Measurements from ENCODE around the gene TTC32.
"Not testable (repeated sequence)": the region's sequence is repeated elsewhere in the genome, so short reads cannot be mapped to it uniquely, and the experiment has no call there.

Gene TTC32

DNA sequence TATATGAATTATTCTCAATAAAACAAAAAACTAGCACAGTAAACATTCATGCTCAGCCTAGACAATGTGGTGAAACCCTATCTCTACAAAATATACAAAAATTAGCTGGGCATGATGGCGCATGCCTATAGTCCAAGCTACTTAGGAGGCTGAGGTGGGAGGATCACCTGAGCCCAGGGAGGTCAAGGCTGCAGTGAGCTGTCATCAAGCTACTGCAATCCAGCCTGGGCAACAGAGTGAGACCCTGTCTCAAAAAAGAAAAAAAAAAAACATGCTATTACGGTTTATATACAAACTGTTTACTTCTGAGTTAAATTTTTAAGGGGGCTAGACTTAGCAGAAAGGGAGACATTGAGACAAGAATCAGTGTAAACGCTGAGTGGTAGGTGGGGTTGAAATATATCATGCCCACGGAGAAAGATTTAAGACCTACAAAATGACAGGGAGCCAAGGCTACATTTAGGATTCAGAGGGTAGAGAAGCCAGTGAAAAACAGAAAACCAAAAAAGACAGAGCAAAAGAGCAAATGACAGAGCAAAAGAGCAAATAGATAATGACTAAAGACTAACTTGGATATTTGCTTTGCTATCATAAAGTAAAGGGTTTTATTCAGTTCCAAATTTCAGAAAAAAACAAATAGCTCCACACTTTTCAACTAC is 7.5 kb downstream of the TTC32 start:
- no peak overlapping the region for H3K9ac ChIP-seq (ENCODE audit: low read depth, low read length)
- DNase-seq: no peak
- H3K27ac ChIP-seq (ENCODE audit: low read length): no peak overlapping the region
- H3K4me2 ChIP-seq (ENCODE audit: insufficient read depth, low read length): 0 out of 2 replicates have a peak overlapping the region, but pooled peaks have one; percentile 14
- TF ChIP-seq CTCF (IDR thresholded peaks at IDR 0.05; ENCODE audit: borderline replicate concordance, extremely low read depth, low read length, poor library complexity, severe bottlenecking) (no peak), EZH2 (IDR thresholded peaks at IDR 0.05; ENCODE audit: borderline replicate concordance, low read depth, low read length, severe bottlenecking) (no peak)
- H3K79me2 ChIP-seq (ENCODE audit: insufficient read depth, low read length): peaks cover 64% of the 10 kb centered on the region
- H4K20me1 ChIP-seq (ENCODE audit: insufficient read depth, low read length): peaks cover 45% of the 10 kb centered on the region
- no peaks in the 10 kb centered on the region for H3K27me3 ChIP-seq (ENCODE audit: insufficient read depth, low read length, poor library complexity)
- peaks cover 41% of the 10 kb centered on the region for H3K4me1 ChIP-seq (ENCODE audit: insufficient read depth, low read length)
- ATAC-seq (ENCODE audit: insufficient read depth, low read depth): no peak
- no peaks in the 10 kb centered on the region for H3K9me3 ChIP-seq (ENCODE audit: insufficient read depth, low read length, severe bottlenecking)
- peaks cover 22% of the 10 kb centered on the region for H3K36me3 ChIP-seq (ENCODE audit: insufficient read depth, low read length)
- H2AFZ ChIP-seq (ENCODE audit: low read depth, low read length): no peak overlapping the region
- H3K4me3 ChIP-seq (ENCODE audit: low read depth in 1 of 2, low read length in 2 of 2): no peak overlapping the region

DNA sequence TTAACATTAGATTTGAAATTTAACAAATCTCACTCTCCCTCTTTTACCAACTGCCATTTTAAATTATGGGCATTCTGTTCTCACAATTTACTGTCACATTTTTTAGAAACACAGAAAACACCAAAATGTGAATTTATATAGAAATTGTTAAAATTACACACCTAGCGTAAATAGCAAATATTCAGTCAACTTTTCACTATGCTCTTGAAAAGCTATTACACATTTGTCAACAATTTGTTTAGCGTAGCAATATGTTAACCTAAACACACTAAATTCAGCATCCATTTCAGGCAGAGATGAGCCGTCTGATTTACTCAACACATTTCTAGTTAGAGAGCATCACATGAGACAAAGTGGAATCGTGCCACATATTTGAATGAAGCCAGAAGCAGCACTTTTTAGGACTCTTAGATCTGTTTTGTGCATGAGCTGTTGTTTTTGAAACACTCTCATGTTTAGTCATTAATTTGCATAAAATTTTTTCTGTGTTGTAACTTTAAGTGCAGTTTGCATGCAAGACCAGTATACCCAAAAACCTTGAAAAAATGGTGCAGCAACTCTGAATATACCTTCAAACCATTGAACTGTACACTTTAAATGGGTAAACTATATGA is 8.2 kb downstream of the TTC32 start:
- H3K27ac ChIP-seq (ENCODE audit: low read length): no peak overlapping the region
- no peak overlapping the region for H3K4me2 ChIP-seq (ENCODE audit: insufficient read depth, low read length)
- TF ChIP-seq EZH2 (IDR thresholded peaks at IDR 0.05; ENCODE audit: borderline replicate concordance, low read depth, low read length, severe bottlenecking) (no peak), CTCF (IDR thresholded peaks at IDR 0.05; ENCODE audit: borderline replicate concordance, extremely low read depth, low read length, poor library complexity, severe bottlenecking) (no peak)
- no peak overlapping the region for H3K4me3 ChIP-seq (ENCODE audit: low read depth in 1 of 2, low read length in 2 of 2)
- peaks cover 35% of the 10 kb centered on the region for H3K4me1 ChIP-seq (ENCODE audit: insufficient read depth, low read length)
- no peak overlapping the region for H3K9ac ChIP-seq (ENCODE audit: low read depth, low read length)
- peaks cover 58% of the 10 kb centered on the region for H3K79me2 ChIP-seq (ENCODE audit: insufficient read depth, low read length)
- DNase-seq (no peak), ATAC-seq (ENCODE audit: insufficient read depth, low read depth) (no peak)
- no peaks in the 10 kb centered on the region for H3K9me3 ChIP-seq (ENCODE audit: insufficient read depth, low read length, severe bottlenecking)
- H3K27me3 ChIP-seq (ENCODE audit: insufficient read depth, low read length, poor library complexity): no peaks in the 10 kb centered on the region
- H4K20me1 ChIP-seq (ENCODE audit: insufficient read depth, low read length): peaks cover 39% of the 10 kb centered on the region
- no peak overlapping the region for H2AFZ ChIP-seq (ENCODE audit: low read depth, low read length)
- peaks cover 17% of the 10 kb centered on the region for H3K36me3 ChIP-seq (ENCODE audit: insufficient read depth, low read length)

DNA sequence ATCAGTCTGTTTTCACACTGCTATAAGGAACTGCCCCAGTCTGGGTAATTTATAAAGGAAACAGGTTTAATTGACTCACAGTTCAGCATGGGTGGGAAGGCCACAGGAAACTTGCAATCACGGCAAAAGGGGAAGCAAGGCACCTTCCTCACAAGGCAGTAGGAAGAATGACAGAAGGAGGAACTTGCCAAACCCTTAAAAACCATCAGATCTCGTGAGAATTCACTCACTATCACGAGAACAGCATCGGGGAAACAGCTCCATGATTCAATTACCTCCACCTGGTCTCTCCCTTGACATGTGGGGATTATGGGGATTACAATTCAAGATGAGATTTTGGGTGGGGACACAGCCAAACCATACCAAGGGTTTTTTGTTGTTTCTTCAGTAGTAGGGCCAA is 9.8 kb downstream of the TTC32 start:
- not testable (repeated sequence) for H2AFZ ChIP-seq (ENCODE audit: low read depth, low read length); H3K4me2 ChIP-seq (ENCODE audit: insufficient read depth, low read length); ATAC-seq (ENCODE audit: insufficient read depth, low read depth); H3K27me3 ChIP-seq (ENCODE audit: insufficient read depth, low read length, poor library complexity); H3K9me3 ChIP-seq (ENCODE audit: insufficient read depth, low read length, severe bottlenecking); H3K27ac ChIP-seq (ENCODE audit: low read length); H3K36me3 ChIP-seq (ENCODE audit: insufficient read depth, low read length); H3K4me3 ChIP-seq (ENCODE audit: low read depth in 1 of 2, low read length in 2 of 2); H3K9ac ChIP-seq (ENCODE audit: low read depth, low read length); DNase-seq
- Histone ChIP-seq H3K79me2 (ENCODE audit: insufficient read depth, low read length) (peaks cover 41% of the 10 kb centered on the region), H4K20me1 (ENCODE audit: insufficient read depth, low read length) (peaks cover 25% of the 10 kb centered on the region; the same call in 1 of the 2 replicates), H3K4me1 (ENCODE audit: insufficient read depth, low read length) (peaks cover 18% of the 10 kb centered on the region)

DNA sequence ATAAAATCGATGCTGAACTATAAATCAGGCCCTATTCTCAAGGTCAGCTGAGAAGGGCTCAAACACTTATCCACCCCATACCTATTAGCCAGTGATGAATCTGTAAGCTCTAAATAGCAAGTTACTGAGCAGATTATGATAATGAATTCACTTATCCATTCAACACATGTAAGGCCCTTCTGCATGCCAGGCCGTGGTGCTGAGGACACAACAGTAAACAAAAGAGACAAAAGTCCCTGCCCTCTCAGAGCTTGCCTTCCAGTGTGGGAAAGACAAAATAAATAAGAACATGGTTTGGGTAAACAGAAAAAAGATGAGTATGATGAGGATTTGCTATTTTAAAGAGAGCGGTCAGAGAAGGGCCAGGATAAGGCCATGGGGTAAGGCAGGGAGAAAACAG is 11.7 kb downstream of the TTC32 start:
- ATAC-seq (ENCODE audit: insufficient read depth, low read depth) (no peak), DNase-seq (no peak)
- no peak overlapping the region for H3K4me3 ChIP-seq (ENCODE audit: low read depth in 1 of 2, low read length in 2 of 2)
- peaks cover 23% of the 10 kb centered on the region for H3K79me2 ChIP-seq (ENCODE audit: insufficient read depth, low read length)
- H3K9ac ChIP-seq (ENCODE audit: low read depth, low read length): no peak overlapping the region
- peaks cover 21% of the 10 kb centered on the region; the same call in 1 of the 2 replicates for H4K20me1 ChIP-seq (ENCODE audit: insufficient read depth, low read length)
- no peaks in the 10 kb centered on the region for H3K9me3 ChIP-seq (ENCODE audit: insufficient read depth, low read length, severe bottlenecking)
- no peak overlapping the region for H3K27ac ChIP-seq (ENCODE audit: low read length)
- TF ChIP-seq EZH2 (IDR thresholded peaks at IDR 0.05; ENCODE audit: borderline replicate concordance, low read depth, low read length, severe bottlenecking) (no peak), CTCF (IDR thresholded peaks at IDR 0.05; ENCODE audit: borderline replicate concordance, extremely low read depth, low read length, poor library complexity, severe bottlenecking) (no peak)
- no peaks in the 10 kb centered on the region for H3K27me3 ChIP-seq (ENCODE audit: insufficient read depth, low read length, poor library complexity)
- H3K36me3 ChIP-seq (ENCODE audit: insufficient read depth, low read length): peaks cover 8% of the 10 kb centered on the region; the same call in 1 of the 2 replicates
- no peak overlapping the region for H2AFZ ChIP-seq (ENCODE audit: low read depth, low read length)
- peaks cover 4% of the 10 kb centered on the region; the same call in 1 of the 2 replicates for H3K4me1 ChIP-seq (ENCODE audit: insufficient read depth, low read length)
- no peak overlapping the region for H3K4me2 ChIP-seq (ENCODE audit: insufficient read depth, low read length)
